Activated CD8-positive, alpha-beta memory T cell treated with anti-CD3 and anti-CD28 coated beads, Interleukin-2, amount 50 U/mL, for 48 hours (primary cell): ENCODE data around the gene LRRC4.

Experiments used
- DNase-seq: peaks from one replicate; pipeline ENCODE4 v3.0.0-alpha.2; 2020

LRRC4 gene

DNA sequence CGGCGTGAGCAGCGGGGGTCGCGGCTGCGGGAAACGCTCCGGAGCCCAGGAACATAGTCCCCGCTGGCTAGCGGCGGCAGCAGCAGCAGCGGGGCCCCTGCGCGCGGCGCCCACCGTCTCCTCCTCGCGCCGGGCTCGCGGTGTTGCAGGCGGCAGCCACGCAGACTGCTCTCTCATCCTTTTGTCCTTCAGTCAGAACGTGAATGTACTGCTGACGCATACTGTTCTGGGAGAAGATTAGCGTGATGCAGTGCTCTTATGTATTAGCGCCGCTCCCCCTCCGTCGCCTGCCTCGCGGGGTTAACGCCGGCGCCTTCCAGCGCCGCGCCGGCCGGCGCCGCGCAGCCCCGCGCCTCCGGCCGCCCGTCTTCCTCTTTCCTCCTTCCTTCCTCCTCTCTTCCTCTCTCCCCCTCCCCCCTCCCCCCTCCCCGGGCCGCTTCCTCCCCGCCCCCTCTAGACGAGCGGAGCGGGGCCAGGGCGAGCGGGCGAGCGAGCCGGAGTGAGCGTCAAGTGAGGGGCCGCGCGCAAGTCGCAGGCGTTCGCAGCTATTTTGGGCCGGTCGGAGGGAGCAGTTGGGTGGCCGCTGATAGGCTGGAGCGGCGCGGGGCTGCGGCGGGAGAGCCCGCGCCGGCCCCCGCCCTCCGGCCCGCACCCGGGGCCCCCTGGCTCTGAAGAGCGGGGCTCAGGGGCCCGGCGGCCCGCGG lies 816 bp upstream of the LRRC4 start:
- DNase-seq, result peak; percentile 78

DNA sequence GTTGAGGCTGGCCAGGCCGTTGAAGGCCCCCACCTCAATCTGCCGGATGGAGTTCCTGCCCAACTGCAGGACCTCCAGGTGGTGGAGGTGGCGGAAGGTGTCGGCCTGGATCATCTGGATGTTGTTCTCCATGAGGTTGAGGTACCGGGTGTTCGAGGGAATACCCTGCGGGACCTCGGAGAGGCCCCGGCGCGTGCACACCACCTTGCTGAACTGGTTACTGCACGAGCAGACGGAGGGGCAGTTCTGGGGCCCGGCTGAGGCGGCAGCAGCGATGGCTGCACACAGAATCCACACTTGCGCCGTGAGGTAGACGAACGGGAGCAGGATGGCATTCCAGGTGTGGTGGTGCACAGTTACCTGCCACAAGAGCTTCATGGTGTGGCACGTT lies 979 bp downstream of the LRRC4 start:
- no peak for DNase-seq

DNA sequence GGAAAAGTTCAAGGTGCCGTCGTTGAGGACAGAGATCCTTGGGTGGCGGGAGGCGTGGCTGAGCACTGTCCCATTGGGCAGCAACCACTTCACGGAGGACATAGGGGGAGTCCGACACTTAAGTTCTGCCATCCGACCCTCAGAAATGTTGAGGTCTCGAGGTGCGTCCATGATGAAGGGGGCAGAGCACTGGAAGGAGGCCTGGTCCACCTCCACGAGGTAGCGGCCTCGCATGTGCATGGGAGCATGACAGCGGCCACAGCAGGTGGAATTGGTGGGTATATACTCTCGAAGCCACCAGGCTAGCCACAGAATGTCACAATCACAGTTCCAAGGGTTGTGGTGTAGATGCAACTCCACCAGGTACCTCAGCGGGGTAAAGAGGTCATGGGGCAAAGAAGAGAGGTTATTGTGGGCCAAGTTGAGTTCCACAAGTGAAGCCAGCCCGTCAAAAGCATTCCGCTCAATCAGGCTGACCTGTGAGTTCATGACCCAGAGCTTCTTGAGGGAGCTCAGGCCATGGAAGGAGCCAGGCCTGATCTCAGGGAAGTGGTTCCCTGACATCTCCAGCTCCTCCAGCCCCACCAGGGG lies 1.7 kb downstream of the LRRC4 start:
- DNase-seq, result no peak

DNA sequence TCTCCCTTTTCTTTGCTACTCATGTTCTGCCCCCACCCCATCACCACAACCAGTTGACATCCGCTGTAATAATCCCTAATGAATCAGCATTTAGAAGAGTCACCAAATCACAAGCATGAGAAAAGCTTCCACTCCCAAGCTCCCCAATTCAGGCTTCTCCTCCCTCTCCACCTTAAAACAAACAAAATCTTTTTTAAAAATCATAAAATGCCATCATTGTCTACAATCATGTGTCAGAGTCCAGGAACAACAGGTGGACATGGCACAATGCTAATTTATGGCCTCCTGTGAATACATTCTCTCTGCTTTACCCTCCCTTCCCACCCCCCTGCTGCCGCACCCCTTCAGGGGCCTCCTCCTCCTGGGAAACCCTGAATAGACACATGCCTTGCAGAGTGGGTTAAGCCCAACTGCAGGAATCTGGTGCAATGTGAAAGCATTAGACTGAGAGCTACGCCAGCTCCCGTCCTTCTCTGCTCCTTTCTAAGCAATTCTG lies 3.7 kb downstream of the LRRC4 start:
- no peak for DNase-seq

DNA sequence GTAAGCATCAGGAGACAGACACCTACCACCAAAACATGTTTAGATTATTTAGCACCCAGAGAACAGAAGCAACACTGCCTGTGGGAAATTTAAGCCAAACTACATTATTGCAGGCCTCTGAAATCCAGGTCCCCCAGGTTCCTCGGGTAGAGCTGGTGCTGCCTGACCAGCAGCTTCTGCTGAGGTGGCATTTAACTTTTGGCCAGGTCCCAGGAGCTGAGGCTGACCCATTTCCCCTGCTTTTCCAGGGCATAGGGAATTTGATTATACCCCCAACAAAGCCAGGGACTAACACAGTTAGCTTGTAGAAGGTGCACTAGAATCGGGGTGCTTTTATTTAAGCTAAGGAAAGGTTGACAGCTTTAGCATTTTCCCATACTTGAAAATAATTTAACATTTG lies 4.7 kb downstream of the LRRC4 start:
- no peak for DNase-seq

DNA sequence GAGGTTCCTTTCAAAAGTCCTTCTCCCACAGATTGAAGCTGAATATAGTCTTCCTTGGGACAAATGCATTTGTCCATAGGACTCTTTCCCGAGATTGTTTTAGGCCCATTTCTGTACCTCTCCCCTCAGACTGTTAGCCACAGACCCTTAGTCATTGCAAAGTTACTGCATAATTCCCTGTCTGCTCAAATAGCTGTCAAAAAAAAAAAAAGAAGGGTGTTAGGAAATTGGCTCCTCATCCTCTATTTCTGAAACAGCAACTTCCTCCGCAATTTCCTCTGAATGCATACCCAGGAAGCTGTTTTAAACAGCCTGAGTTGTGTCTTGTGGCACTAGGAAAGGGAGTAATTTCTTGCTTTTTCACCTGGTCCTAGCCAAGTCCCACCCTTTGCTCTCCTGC lies 5.4 kb downstream of the LRRC4 start:
- no peak for DNase-seq

DNA sequence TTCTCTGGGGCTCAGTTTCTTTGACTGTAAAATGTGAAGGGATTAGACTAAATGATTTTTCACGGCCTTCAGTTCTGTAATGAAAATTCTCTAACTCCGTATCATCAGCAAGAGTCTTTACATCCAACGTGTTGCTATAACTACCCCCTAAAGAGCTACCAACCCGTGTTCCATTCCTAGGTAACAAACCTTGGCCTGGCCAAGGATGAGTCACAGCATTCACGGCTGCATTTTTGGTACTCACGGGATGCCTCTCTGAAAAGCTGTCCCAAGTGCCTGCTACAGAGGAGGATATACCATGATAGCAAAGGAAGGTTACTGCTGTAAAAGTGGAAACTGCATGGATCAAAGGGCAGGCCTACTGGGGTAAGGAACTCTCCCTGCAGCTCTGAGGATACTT lies 5.9 kb downstream of the LRRC4 start:
- no peak for DNase-seq

DNA sequence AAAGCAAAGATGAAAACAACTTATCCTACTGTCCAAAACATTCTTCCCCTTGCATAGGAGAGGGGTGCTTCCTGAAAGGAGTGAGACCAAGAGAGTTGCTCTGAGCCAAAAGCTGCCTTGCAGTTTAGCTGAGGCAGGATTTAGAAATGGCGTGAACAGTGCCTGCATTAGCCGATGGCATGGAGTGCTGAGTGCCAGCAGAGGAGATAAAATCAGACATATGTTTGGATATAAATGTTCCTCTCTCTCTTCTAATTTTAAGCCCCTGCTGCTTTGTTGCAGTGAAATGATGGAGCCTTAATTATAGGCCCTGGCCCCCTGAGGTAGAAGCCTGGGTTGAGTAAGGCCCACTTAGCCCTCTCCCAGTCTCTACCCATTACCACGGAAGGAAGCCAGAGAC lies 7.1 kb downstream of the LRRC4 start:
- no peak for DNase-seq

DNA sequence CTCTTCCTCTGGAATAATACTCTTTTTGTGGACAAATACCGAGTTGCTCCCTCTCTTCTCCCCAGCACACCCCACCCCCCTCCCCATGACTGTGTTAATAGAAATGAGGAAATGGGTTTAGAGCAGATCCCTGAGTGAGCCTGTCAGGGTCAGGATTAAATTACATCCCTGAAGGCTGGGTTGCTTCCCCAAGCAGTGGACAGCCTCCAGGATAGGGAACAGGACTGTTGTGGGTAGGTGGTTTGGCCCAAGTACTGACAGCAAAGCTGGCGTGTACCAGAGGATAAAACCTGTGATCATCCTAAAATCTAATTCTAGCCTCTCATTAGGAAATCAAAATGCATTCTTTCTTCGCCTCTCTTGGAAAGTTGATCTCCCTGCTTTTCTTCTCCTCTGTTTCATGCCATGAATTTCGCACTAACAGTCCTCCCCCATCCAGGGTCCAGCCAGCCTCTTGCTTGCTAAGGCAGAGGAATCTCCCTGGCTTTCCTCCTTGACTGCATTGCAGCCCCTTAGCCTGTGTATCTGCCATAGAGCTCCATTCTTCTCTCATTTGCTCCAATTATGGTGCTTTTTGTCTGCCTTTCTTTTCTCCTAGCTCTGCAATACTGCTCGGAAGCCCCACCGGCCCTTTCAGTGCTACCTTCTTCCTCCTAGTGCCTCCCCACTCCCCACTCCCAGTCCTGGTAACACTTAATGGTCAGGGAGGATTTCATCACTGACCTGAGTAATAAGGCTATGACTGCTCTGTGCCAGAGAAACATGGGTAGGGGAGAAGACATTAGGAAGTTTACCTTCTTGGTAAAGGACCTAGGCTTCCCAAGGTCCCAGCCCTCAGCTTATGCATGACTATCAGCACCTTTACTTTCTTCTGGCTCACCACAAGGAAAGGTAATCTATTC lies 8.4 kb downstream of the LRRC4 start:
- no peak for DNase-seq

DNA sequence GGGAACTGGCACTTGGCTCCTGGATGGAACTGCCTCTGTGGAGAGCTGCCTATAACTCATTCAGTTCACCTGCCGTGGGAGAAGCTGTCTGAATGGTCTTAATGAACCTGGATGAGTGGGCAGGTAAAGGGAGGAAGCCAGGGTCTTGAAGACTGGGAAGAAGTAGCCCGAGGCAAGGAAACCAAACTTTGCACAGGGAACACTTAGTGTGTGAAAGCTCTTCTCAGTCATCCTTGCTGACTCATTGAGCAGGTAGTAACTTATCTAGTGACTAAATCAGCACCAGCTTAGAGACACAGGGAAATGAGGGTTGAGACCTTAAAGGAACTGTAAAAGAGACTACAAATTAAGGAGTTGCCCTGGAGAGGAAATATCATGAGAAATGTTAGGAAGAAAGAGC lies 9.9 kb downstream of the LRRC4 start:
- no peak for DNase-seq

DNA sequence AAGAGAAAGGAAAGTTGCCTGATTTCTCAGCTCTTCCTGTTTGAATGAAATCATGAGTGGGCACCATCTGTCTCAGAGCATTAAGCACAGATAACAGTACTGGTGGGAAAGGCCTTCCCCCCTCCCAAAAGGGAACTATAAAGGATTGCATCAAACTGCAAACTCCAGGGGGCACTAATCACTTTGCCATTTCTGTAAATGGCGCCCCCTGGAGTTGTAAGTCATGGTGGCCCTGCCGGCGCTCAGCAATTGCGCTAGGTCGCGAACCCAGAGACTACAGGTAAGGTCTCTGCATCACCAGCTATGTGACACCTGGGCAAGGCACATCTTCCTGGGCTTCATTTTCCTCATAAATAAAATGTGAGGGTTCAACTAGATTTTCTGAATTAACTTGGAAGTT lies 11.1 kb downstream of the LRRC4 start:
- DNase-seq, result peak; percentile 67

DNA sequence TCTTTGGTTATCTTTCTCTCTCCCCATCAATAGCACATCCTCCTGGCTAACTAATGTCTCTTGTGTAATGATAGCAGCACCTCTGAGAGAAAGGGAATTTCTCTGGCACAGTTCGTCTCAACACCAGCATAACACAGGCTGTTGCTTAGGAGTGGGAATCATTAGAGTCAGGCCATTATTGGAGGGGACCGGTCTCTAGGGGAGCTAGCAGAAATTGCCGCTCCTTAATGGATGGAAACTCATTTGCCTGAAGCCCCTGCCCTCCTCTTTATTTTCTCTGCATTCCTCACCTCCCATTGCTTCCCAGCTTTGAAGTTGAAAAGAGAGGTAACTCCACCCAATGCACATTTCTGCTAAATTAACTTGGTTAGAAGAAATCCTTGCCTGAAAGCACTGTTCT lies 11.9 kb downstream of the LRRC4 start:
- no peak for DNase-seq

DNA sequence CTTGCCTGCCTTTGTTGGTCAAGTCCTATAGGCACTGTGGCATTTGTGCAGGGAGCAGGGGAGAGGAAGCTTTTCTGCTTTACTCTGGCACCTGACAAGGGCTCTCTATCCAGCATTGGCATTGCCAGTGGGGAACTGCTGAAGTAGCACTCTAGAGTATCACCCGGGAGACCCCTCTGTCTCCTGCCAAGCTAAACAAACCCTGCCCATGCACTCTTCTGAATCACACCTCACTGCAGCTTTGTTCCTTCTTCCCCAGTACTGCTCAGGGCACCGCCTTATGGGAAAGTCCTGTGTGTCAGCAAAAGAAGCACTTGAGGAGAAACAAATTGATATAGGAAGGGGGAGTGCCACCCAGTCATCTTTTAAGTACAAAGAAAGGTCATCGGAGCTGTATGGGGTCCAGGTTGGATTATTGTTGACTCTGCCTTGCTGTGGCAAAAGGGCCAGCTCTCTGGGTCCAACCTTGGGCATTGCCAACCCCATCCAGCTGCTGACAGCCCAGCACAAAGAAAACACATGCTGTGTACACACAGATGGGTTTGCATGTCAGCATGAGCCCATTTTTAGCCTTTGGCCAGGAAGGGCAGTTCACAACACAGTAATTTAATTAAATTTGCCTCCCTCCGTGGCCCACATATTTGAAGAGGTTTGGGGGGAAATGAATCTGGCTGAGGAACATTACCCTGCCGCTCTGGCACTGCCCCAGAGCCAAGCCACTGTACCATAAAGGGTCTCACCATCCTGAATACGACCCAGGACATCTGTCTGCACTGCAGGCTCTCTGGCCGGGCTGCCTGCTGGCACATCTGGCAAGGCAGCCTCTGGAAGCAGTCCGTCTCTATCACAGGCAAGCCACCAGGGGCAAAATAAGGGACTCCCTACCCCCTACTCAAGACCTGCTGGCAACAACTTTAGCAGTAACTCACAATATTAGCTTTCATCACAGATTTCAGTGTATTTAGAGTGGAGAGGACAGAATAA lies 13.1 kb downstream of the LRRC4 start:
- no peak for DNase-seq

DNA sequence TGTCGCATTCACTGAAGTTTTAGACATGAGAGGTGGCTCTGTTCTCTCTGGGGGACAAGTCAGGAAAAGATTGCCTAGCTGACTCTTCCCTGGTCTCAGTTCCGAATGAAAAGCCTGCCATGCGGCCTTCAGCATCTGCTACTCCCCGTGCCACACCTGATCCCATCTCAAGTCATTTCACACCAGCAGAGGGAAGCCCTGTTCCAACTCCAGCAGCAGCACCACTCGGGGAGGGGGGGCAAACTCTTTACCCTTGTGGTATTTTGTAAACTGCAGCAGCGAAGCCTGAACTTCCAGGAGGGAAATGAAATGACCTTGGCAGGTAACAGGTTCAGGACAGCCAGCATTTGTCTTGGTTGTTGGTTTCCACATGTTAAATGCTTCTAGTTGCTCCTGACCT lies 13.8 kb downstream of the LRRC4 start:
- no peak for DNase-seq

DNA sequence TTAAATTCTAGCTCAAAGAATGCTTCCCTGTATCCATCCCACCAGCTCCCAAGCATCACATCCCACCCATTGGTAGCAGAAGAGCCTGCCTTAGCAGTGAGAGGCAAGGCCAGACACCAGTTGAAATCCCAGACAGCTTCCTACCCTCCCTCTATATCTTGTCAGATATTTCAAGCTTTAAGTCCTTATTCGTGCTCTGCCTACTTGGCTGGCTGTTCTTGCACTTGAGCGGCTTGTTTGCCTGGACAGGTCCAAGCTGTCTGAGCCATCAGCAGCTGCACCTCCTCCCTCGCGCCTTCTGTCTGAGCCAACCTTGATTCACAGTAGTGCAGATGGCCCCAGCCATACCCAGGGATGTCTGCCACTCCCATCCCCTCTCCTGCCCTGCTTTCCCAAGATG lies 16.4 kb downstream of the LRRC4 start:
- DNase-seq, result no peak

DNA sequence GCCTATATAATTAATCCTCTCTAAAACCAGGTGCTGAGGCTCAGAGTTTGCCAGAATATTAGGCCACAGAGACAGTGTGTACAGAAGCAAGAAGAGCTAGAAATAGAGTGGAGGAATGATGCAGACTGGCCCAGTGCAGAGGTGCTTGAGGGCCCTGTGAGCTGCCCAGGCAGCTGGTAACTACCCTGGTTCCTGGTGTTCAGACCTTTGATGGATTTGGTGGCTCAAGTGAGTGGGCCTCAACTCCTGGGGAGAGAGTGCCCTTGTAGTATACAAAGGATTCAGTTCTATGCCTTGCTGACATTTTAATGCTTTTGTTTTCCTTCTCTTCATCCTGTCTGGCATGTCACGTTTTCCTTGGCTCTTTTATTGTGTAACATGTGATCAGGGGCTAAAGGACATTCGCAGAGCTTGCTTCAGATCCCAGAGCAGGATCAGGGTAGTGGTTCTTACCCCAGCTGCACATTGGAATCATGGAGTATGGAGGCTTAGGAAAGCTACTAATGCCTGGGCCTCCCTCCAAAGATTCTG lies 20.0 kb downstream of the LRRC4 start:
- no peak for DNase-seq

DNA sequence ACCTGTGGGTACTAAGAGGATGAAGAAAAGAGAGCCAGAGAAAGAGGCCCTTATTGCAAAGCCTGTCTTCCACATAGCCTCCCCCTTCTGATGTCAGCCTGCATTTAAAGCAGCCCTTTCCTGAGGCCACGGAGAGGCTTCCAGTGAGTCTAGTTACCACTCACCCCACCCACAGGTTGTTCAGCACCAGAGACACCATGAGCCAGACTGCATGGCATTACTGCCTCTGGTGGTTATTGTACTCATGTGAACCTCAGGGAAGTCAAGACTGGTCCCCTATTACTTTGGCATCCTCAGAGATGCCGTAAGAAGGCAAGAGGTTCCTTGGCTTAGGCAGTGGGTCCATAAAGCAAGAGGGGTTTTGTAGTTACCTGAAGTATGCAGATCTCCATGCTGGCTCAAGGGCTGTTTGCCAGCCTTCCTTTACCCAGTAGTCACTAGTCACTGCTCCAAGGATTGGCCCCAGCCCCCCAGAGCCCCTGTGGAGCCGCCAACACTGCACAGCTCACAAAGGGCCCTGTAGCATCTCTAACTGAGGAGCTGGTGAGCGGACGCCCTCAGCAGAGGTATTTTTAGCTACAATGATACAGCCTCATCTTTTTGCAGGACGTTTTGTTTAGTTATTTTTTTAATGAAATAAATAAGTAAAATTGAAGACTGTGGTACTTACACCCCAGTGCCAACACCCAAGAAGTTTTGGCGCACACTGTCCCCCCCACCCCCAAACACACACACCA lies 20.7 kb downstream of the LRRC4 start:
- no peak for DNase-seq

DNA sequence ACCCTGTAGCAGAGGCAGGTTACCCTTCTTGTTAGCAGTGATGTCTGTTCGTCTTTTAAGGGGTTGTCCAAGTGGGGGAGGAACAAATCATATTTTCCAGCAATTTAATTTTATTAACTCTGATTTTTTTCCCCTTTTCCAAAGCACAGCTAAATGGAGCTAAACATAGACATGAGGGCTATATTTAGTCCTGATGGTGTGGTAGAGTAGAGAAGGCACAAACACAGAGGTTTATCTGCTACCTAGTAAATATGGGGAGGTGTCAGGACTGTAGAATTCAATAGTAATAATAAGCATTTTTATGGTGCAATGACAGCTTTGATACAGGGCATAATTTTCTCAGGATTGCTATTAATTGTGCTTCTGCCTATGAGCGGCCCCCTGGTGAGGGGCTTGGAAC lies 22.5 kb downstream of the LRRC4 start:
- DNase-seq, result no peak

DNA sequence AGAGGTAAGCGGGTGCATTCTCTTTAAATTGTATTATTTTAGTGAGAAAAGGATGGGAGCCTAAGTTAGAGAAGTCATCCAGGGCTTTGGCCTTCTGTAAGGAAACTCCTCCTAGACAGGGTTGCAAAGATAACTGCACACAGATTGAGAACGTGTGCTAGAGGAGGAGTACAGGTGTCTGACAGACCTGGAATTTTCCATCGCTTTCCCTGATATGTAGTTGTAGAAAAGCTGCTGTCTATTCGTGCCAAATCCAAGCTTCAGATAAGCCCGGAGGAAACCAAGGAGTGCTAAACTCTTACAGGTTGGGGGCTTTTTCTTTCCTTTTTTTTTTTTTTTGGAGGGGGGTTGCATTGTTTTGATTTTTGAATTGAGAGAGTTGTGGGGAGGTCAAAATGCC lies 23.1 kb downstream of the LRRC4 start:
- no peak for DNase-seq

DNA sequence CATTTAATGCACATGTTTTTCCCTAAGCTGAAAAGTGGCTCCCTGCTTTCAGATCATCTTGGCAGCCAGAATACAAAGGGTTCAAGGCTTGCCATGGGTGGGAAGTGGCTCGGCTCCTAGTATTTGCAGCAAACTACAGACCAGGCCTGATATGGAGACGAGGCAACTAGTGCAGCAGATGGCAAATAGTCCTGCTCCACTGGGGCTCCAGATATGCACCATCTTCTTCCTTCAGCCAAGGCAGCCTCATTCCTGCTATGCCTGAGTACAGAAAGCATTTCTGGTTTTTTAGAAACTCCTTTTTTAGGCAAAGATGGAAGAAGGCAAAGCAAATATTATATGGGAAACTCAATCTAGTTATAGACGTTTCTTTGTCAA lies 23.9 kb downstream of the LRRC4 start:
- no peak for DNase-seq

DNA sequence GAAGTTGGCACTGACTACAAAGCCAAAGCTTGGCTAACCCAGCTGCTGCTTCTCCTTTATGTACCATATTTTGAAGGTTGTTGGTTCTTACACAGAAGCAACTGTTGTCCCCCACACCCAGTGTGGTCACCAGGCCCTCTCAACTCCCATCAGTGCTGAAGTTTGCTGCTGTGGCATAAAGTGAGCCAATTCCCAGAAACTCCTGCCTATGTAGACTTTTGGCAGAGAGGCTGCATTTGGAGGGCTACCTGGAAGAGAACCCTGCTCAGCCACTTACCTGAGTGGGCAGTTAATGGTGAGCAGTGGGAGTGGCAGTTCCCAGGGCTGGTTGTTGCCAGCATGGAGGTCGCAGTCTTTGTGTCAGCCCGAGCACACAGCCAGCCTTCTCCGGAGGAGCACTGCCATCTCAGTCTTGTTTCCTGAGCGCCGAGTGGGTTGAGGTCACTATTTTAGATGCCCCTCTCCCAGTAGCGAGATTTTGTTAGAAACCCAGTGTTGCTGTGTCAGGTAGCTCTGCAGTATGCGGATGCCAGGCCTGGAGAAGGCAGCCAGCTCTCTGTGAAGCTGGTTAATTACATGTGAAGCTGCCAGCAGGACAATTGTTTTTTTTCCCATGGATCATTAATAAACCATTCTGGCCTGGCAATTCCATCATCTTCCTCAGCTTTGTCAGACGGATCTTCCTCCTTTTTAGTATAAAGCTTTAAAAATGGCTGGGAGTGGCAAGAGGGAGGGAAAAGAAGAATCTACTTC lies 24.5 kb downstream of the LRRC4 start:
- no peak for DNase-seq
